GM12801 (cell line): ENCODE data around the gene STIL.

Source experiments
- TF ChIP-seq, protein P1 (sequence below): IDR thresholded peaks from one replicate; pipeline ENCODE4 v1.5.1; 2011; ENCODE audit warnings: control low read depth; ENCODE audit not compliant: insufficient read length; ENCODE audit errors: extremely low read depth

STIL gene

GRCh38 chr1:47313915-47314664 is at the start of gene STIL:
STIL (minus strand) TSS chr1:47314147; CDS start chr1:47310319, 3,828 bp downstream.
- TF ChIP-seq, protein P1, sequence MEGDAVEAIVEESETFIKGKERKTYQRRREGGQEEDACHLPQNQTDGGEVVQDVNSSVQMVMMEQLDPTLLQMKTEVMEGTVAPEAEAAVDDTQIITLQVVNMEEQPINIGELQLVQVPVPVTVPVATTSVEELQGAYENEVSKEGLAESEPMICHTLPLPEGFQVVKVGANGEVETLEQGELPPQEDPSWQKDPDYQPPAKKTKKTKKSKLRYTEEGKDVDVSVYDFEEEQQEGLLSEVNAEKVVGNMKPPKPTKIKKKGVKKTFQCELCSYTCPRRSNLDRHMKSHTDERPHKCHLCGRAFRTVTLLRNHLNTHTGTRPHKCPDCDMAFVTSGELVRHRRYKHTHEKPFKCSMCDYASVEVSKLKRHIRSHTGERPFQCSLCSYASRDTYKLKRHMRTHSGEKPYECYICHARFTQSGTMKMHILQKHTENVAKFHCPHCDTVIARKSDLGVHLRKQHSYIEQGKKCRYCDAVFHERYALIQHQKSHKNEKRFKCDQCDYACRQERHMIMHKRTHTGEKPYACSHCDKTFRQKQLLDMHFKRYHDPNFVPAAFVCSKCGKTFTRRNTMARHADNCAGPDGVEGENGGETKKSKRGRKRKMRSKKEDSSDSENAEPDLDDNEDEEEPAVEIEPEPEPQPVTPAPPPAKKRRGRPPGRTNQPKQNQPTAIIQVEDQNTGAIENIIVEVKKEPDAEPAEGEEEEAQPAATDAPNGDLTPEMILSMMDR = no peak

DNA sequence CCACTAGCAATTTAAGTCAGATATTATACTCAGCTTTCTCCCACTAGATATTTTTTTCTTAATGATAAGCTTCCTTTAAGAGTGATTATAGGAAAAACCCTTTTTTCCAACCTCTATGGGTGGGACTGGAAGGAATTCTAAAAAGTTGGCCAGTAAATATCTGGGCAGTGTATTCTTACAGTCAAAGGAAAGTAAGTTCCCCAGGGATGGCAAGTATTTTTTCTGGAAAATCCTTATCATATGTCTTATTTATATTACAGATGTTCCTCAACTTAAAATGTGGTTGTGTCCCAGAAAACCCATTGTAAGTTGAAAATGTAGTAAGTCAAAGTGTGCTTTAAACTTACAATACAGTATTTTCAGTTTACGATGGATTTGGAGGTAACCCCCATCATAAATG is 48.9 kb upstream of the STIL start:
- TF ChIP-seq, protein P1 = no peak

DNA sequence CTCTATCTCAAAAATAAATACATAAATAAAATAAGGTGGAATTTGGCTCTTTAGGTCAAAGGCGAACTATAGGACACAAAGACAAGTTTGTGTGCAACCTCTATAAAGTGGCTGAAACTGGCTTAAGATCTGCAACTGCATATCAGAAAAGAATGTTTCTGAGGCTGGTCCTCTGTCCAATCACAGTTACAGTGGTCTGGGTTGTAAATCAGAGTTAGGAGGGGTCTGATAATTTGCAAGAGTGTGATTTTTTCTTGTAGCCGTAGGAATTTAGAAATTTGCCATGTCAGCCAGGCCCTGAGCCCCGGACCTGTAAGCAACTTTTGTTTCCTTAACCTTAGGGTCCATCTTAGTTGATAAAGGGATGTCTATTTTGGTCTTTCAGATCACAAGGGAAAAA is 47.4 kb upstream of the STIL start:
- TF ChIP-seq, protein P1 = no peak

GRCh38 chr1:47351305-47351704 is 37.4 kb upstream of the STIL start:
- TF ChIP-seq, protein P1 = no peak

GRCh38 chr1:47348246-47348645 is 34.3 kb upstream of the STIL start:
- TF ChIP-seq, protein P1 = no peak

- TF ChIP-seq, protein P1 = no peak
Measured at GRCh38 chr1:47347735-47348134, 33.8 kb upstream of the STIL start.

DNA sequence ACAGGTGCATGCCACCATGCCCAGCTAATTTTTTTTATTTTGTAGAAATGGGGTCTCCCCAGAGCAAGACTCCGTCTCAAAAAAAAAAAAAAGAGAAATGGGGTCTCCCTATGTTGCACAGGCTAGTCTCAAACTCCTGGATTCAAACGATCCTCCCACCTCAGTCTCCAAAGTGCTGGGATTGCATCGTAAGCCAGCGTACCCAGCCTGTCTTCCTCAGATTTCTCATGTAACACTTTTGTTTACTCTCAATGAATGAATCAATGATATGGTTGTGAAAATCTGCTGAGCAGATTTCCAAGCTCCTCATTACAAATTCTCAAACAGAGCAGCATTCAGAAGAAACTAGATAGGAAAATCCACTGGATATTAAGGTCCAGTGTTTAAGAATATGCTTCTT is 26.3 kb upstream of the STIL start:
- TF ChIP-seq, protein P1 = no peak
